Stimulated activated CD4-positive, alpha-beta T cell treated with anti-CD3 and anti-CD28 coated beads, Interleukin-1b, Interleukin-23, amount 100 ng/mL, for 48 hours (primary cell): ENCODE data around the gene CRYBB3.
"Not testable (repeated sequence)": the region's sequence is repeated elsewhere in the genome, so short reads cannot be mapped to it uniquely, and the experiment has no call there.

Experiments
- DNase-seq: peaks from one replicate; pipeline ENCODE4 v3.0.0-alpha.2; 2020

CRYBB3 gene

GRCh38 chr22:25207553-25208157, 8.0 kb downstream of the CRYBB3 start:
- no peak for DNase-seq

GRCh38 chr22:25208328-25208727, 8.7 kb downstream of the CRYBB3 start:
- no peak for DNase-seq

DNA sequence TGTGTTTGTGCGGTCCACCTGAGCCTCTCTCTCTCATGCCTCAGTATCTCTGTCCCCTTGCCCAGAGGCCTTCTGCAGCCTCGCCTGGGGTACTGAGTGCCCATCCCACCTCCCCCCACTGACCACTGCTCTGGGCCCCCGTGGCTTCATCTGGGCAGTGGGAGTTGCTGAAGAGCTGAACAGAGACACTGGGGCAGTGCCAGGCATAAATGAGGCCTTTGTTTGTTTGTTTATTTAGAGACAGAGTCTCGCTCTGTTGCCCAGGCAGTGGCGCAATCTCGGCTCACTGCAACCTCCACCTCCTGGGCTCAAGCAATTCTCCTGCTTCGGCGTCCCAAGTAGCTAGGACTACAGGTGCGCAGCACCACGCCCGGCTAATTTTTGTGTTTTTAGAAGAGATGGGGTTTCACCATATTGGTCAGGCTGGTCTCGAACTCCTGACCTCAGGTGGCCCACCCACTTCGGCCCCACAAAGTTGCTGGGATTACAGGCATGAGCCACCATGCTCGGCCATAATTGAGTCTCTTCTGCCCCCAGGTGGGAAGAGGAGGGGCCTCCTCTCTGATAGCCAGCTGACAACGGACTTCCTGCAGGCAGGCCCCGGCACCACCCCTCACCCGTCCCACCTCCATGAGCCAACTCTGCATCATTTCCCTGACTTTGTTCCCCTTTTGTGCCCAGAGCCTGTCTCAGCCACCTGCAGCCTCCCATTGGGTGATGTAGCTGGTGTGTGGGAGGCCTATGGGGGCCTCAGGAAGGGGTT, 9.3 kb downstream of the CRYBB3 start:
- no peak for DNase-seq

- no peak for DNase-seq
These were observed 11.1 kb downstream of the CRYBB3 start for GRCh38 chr22:25210793-25211192.

GRCh38 chr22:25212337-25212736, 12.7 kb downstream of the CRYBB3 start:
- no peak for DNase-seq

- no peak for DNase-seq
These were observed 13.6 kb downstream of the CRYBB3 start for GRCh38 chr22:25213221-25213620.

GRCh38 chr22:25216230-25216629, 16.6 kb downstream of the CRYBB3 start:
- no peak for DNase-seq

DNA sequence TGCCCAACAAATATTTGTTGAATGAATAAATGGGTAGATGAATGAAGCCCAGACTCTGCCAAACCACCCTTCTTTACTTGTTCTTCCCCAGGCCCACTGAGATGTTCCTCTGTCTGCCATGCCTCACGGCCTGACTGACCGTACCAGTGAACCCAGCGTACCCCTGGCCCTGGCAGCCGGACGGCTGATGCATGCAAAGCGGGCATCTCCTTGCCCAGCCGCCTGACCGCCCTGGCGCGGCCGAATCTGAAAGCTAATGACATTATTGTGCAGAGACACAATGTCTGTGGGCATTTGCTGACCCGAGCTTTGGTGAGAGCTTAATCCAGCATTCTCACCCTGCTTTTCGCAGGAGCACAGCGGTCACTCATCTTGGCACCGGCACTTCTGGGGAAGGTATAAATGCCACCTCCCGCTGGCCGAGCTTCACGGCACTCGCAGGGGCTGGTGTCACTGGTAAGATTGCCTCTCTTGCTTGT, 19.6 kb downstream of the CRYBB3 start, which contains the start of gene CRYBB2:
Gene CRYBB2 (plus strand): TSS at position 429 of the 479 bp plus-strand sequence. CDS start 1,791 bp downstream, outside the sequence.
- no peak for DNase-seq

GRCh38 chr22:25219948-25220442, 20.3 kb downstream of the CRYBB3 start:
- no peak for DNase-seq

- DNase-seq: no peak
These were observed 22.1 kb downstream of the CRYBB3 start for GRCh38 chr22:25221790-25222189.

- no peak for DNase-seq
These were observed 23.7 kb downstream of the CRYBB3 start for GRCh38 chr22:25223269-25223850.

GRCh38 chr22:25228822-25229221, 29.2 kb downstream of the CRYBB3 start:
- DNase-seq: no peak

GRCh38 chr22:25230760-25231159, 31.1 kb downstream of the CRYBB3 start:
- DNase-seq: not testable (repeated sequence)

DNA sequence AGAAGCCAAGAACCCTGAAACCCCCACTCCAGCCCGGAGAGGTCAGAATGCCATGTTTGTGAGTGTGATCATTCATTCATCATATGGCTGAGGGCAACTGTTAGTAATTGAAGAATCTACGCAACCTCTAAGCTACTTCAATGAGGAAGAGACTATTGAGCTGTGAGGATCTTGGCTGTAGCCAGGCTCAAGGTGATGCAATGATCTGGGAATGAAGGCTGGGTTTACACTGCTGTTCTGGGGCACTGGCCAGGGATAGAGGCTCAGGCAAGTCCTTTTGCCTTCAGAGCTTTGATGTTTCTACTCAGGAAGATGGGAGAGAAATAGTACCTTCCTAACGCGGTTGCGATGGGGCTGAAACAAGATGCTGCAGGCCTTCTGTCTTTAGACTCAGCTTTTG, 32.6 kb downstream of the CRYBB3 start:
- DNase-seq: no peak

DNA sequence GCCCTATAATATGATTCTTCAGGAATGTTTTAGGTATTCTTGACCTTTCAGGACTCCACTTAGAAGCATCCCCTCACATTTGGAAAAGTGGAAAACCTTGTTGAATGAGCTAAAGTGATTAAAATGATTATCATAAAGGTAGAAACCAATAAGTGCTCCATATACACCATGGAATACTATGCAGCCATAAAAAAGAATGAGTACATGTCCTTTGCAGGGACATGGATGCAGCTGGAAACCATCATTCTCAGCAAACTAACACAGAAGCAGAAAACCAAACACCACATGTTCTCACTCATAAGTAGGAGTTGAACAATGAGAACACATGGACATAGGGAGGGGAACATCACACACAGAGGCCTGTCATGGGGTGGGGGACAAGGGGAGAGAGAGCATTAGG, 34.0 kb downstream of the CRYBB3 start:
- DNase-seq: not testable (repeated sequence)

DNA sequence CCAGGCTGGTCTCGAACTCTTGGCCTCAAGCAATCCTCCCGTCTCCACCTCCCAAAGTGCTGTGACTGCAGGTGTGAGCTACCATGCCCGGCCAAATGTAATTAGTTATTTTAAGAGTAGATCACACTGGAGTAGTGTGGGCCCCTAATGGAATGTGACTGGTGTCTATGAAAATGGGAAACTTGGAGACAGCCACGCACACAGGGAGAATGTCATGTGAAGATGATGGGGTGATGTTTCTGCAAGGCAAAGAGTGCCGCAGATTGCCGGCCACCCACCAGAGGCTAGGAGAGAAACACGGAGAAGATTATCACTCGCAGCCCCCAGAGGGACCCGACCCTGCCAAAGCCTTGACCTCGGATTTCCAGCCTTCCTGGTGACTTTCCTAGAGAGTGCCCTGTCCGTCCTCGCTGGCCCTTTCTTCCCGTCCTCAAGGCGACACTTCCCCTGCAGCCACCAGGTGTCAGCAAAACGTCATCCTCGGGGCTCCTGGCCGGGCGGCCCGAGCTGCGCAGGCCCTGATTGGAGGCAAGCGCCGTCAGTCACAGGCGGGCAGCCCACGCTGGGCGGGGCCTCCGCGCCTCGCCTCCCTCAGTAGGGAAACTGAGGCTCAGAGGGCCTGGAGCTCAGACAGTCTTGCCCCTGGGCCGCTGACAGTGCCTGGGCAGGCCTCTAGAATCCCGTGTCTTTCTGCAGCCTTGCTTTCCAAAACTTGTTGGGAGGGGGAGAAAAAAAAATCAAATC, 36.1 kb downstream of the CRYBB3 start:
- DNase-seq: peak; percentile 76

GRCh38 chr22:25236417-25236816, 36.8 kb downstream of the CRYBB3 start:
- no peak for DNase-seq

GRCh38 chr22:25237503-25237902, 37.8 kb downstream of the CRYBB3 start:
- DNase-seq: no peak

DNA sequence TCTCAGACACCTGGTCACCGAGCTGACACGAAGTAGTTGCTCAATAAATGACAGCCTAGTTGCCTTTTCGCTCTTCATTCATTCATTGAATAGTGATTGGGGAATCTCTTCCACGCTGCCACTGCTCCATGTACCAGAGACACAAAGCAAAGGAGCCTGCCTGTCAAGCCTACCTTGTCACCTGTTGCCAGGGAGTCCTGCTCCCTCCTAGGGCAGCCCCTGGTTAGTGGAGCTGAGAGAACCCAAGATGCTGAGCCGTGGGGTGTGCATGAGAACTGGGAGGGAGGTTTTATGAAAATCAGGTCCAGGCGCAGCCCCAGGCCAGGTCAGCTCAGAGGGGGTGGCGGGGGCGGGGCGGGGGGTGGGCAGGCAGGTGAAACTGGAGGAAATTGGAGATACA, 38.4 kb downstream of the CRYBB3 start:
- DNase-seq: not testable (repeated sequence)

- not testable (repeated sequence) for DNase-seq
These were observed 55.5 kb downstream of the CRYBB3 start for GRCh38 chr22:25255169-25255568.
